ENCODE results near the gene SCNM1.

- no peak for TF ChIP-seq CTCF (IDR thresholded peaks at IDR 0.05; ENCODE audit: low read depth, low read length)
- no peak for TF ChIP-seq POLR2A (IDR thresholded peaks at IDR 0.05; ENCODE audit: extremely low read depth, insufficient read length)
- no peak for TF ChIP-seq MAX (IDR thresholded peaks at IDR 0.05; ENCODE audit: low read depth, low read length)
- TF ChIP-seq MYC (IDR thresholded peaks at IDR 0.05; ENCODE audit: low read depth, low read length) = no peak
These were observed 23.4 kb upstream of the SCNM1 start for GRCh38 chr1:151142411-151143056.

Data from NB4 (cell line).